GM12878 (cell line): Measurements from ENCODE around the gene ZBTB18.

Source experiments
- CHD2 ChIP-seq: IDR thresholded peaks from 2 replicates; pipeline ENCODE4 v1.6.1; 2011; ENCODE audit warnings: low read depth, low read length, improper control_type of control experiment, borderline replicate concordance
- ETV6 ChIP-seq, 2 experiments: fragments of 450-650 bp in 1 of 2; IDR thresholded peaks in 1 of 2; conservative IDR thresholded peaks in 1 of 2; 2 replicates each; pipeline ENCODE4 v1.6.1; 2014; ENCODE audit warnings: antibody characterized with exemption in 1 of 2, borderline replicate concordance in 1 of 2, low read depth in 1 of 2, mild to moderate bottlenecking in 1 of 2, moderate library complexity in 1 of 2
- HDAC6 ChIP-seq: fragments of 200-600 bp; sonication (generic); IDR thresholded peaks from one replicate; pipeline ENCODE4 v1.8.0; 2017; ENCODE audit warnings: antibody characterized with exemption; ENCODE audit not compliant: unreplicated experiment
- PML ChIP-seq: IDR thresholded peaks from 2 replicates; pipeline ENCODE4 v1.6.1; 2012; ENCODE audit warnings: low read length, inconsistent platforms
- POLR2A ChIP-seq: IDR thresholded peaks from 2 replicates; pipeline ENCODE4 v1.6.1; 2011; ENCODE audit warnings: low read depth, mild to moderate bottlenecking, low read length
- POLR2AphosphoS5 ChIP-seq: IDR thresholded peaks from 2 replicates; pipeline ENCODE4 v1.6.1; 2011; ENCODE audit warnings: mild to moderate bottlenecking, low read length, inconsistent platforms
- SP1 ChIP-seq: IDR thresholded peaks from one replicate; pipeline ENCODE4 v1.6.1; 2011; ENCODE audit warnings: low read depth, low read length
- SREBF2 ChIP-seq: IDR thresholded peaks from 2 replicates; pipeline ENCODE4 v1.6.1; 2012; ENCODE audit warnings: mild to moderate bottlenecking, low read length
- TF ChIP-seq, protein P1 (sequence below), 3 experiments: IDR thresholded peaks in 2 of 3; conservative IDR thresholded peaks in 1 of 3; 2 replicates each; pipeline ENCODE4 v1.5.1; 2011; ENCODE audit warnings: low read depth in 3 of 3, low read length in 3 of 3, mild to moderate bottlenecking in 3 of 3, control low read depth in 2 of 3, moderate library complexity in 2 of 3, inconsistent platforms in 1 of 3, mixed read lengths in 1 of 3; ENCODE audit not compliant: control insufficient read depth in 2 of 3, insufficient read depth in 1 of 3; ENCODE audit errors: extremely low read depth in 1 of 3
- TF ChIP-seq, protein P2 (sequence below): IDR thresholded peaks from 2 replicates; pipeline ENCODE4 v1.6.1; 2011; ENCODE audit warnings: borderline replicate concordance, low read depth, mild to moderate bottlenecking, moderate library complexity, low read length; ENCODE audit not compliant: insufficient read depth, poor library complexity, severe bottlenecking

DNA sequence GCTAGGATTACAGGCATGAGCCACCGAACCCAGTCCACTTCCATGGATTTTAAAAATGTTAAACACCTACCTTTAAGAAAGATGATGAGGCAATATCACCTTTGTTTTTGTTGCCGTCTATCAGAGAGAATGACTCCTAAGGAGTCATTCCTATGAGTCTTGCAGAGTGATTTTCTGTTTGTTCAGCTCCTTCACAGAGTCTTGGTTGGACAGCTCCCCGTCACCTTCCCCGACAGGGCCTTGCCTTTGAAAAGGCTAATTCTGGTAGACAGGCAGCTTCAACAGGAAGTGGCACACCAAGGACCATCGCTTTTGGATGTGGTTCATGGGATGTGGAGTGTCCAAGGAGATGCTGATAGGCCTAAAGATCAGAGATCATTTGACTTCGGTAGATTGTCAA is 17.5 kb downstream of the ZBTB18 start:
- TF ChIP-seq POLR2AphosphoS5 (no peak), PML (no peak), POLR2A (no peak), SREBF2 (no peak), SP1 (no peak), HDAC6 (no peak), ETV6 (conservative IDR thresholded peaks at IDR 0.05 in 1 of 2, IDR thresholded peaks at IDR 0.05 in 1 of 2; ENCODE audit: borderline replicate concordance in 1 of 2, low read depth in 1 of 2) (no peak), CHD2 (no peak)
- TF ChIP-seq, protein P1, sequence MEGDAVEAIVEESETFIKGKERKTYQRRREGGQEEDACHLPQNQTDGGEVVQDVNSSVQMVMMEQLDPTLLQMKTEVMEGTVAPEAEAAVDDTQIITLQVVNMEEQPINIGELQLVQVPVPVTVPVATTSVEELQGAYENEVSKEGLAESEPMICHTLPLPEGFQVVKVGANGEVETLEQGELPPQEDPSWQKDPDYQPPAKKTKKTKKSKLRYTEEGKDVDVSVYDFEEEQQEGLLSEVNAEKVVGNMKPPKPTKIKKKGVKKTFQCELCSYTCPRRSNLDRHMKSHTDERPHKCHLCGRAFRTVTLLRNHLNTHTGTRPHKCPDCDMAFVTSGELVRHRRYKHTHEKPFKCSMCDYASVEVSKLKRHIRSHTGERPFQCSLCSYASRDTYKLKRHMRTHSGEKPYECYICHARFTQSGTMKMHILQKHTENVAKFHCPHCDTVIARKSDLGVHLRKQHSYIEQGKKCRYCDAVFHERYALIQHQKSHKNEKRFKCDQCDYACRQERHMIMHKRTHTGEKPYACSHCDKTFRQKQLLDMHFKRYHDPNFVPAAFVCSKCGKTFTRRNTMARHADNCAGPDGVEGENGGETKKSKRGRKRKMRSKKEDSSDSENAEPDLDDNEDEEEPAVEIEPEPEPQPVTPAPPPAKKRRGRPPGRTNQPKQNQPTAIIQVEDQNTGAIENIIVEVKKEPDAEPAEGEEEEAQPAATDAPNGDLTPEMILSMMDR (IDR thresholded peaks at IDR 0.05 in 2 of 3, conservative IDR thresholded peaks at IDR 0.05 in 1 of 3; ENCODE audit: control insufficient read depth in 2 of 3, extremely low read depth in 1 of 3, insufficient read depth in 1 of 3, low read depth in 3 of 3, low read length in 3 of 3) = no peak
- TF ChIP-seq, protein P2, sequence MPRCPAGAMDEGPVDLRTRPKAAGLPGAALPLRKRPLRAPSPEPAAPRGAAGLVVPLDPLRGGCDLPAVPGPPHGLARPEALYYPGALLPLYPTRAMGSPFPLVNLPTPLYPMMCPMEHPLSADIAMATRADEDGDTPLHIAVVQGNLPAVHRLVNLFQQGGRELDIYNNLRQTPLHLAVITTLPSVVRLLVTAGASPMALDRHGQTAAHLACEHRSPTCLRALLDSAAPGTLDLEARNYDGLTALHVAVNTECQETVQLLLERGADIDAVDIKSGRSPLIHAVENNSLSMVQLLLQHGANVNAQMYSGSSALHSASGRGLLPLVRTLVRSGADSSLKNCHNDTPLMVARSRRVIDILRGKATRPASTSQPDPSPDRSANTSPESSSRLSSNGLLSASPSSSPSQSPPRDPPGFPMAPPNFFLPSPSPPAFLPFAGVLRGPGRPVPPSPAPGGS = no peak
